HG02852 (cell line): ENCODE measurements around the gene KRTAP3-3.

Source experiments
- ATAC-seq: cut with Tn5 transposase; IDR thresholded peaks from one replicate; pipeline ENCODE4 v1.9.1; 2021; ENCODE audit warnings: mild to moderate bottlenecking, moderate library complexity; ENCODE audit not compliant: unreplicated experiment

KRTAP3-3 gene

DNA sequence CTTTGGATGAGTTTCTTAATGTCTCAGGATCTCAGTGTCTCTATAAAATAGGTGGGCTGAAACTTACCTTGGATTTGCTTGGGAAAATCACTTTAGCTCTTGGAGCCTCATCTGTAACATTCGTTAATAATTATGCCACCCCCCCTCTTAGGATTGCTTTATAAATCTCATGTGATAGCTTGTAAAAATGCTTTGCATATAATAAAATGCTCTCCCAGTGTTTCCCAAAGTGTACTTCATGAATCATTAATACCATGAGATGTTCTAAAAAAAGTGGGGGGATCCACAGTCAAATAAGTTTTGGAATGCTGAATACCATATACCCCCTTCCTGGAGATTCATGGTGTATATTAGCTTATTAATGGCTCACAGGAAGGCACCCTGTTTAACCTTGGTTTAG is 32.4 kb downstream of the KRTAP3-3 start:
- ATAC-seq = no peak

- ATAC-seq = no peak
Observed at GRCh38 chr17:40960144-40960543, 33.8 kb downstream of the KRTAP3-3 start.

GRCh38 chr17:40958086-40958953 is 35.6 kb downstream of the KRTAP3-3 start:
- ATAC-seq = no peak

DNA sequence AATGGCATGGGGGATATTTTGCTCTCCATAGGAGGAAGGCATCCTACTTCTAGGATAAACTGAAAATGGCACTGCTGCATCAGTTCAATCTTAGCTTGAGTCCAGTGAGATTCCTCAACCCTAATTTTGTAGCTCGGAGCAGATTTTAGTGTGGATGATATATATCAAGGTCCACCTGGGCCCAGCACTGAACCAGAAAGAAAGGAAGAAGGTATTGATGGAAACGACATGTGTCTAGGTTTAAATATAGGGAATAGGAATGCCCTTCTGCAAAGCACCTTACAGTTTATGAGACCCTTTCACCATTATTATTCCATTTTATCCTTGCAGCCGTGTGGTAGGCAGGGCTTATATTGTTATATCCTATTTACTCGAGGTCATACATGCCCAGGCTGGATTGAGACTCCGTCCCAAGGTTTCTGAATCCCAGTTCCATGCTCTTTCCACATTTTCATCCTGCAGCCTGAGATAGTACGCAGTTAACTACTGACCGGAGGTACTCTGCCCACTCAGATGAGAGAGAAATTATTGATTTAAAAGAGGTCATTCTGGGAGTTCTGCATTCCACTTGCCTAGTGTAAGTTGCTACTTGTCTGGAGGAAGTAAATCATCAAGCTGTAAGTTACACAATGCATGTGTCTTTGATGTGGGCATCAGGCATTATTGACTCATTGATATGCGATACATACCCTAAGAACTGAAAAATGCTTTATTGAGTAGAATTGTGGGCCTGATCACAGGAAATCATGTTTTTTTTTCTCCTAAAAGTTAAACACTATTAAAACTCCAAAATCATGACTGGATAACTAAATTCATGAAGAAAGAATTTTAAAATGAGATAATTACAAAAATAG is 37.3 kb downstream of the KRTAP3-3 start:
- ATAC-seq = no peak

GRCh38 chr17:40953881-40954280 is 40.1 kb downstream of the KRTAP3-3 start:
- no peak for ATAC-seq

- no peak for ATAC-seq
Observed at GRCh38 chr17:40952661-40953060, 41.3 kb downstream of the KRTAP3-3 start.

GRCh38 chr17:40952154-40952553 is 41.8 kb downstream of the KRTAP3-3 start:
- no peak for ATAC-seq

DNA sequence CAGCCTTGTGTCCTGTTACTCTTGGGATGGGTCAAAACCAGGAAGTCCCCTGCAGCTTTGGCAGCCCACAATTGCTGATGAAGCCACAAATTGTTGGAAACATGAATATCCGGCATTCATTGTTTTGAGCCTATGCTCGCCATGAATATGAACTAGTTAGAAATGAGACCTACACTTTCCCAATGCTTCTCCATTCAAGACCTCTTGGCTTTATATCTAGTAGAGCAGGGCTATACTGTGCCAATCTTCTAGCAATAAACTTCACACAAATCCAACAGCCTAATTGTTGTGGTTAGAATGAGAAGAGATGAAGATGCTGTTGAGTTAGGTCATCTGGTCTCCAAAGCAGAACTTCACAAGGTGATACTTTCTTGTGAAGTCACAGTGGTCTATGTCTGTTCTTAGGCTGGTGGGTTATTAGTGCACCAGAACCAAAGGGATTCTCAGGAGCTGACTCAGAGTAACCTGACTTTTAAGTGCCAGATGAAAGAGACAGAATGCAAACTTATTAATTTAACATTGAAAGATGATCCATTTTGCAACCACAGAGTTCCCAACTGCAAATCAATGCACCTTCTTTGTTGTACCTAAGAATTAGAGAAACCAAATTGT is 42.8 kb downstream of the KRTAP3-3 start:
- ATAC-seq = no peak

DNA sequence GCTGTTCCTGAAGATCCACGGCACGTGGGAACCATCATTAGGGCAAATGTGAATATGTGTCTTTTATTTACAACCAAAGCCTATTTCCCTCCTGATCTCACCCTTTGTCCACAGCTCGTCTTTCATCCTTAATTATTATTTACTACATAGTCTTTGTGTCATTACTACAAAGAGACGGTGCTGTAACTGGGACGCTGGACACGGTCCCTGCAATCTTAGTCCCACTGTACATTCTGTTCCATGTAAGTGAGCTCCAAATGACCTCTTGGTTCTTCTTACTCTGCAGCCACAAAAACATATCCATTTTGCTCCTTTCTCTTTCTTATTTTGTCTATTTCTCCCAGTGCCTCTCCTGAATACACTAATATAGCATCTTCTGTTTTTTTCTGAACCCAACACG is 43.8 kb downstream of the KRTAP3-3 start:
- ATAC-seq = no peak

DNA sequence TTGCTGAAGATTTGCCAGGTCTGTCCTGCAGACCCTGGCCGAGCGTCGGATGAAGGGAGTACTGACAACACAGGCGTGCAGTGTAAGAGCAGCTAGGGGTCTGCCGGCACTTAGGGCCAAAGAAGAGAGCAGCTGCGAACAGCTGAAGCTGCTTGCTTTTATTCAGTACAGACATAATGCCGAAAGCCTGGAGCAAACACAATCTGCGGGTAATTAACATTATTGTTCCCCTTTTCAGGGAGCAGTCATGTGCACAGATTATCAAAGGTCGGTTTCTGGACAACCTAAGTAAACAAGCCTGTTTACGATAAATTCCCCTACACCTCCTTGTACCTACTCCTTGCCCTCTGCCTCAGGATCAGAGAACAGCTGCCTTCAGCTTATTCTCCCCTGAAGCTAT is 44.5 kb downstream of the KRTAP3-3 start:
- no peak for ATAC-seq

GRCh38 chr17:40947929-40948328 is 46.0 kb downstream of the KRTAP3-3 start:
- no peak for ATAC-seq

DNA sequence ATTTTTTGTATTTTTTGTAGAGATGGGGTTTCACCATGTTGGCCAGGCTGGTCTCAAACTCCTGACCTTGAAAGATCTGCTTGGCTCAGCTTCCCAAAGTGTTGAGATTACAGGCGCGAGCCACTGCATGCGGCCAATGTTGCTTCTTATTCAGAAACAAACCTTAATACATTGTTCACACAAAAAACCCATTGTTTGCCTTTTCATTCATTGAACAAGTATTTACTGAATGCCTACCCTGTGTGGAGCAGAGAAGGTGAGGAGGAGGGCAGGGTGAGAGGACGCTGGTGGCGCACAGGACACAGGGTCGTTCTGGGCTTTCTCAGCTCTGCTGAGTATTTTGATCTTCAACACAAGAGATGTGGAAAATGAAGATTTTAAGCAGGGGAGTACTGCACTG is 48.5 kb downstream of the KRTAP3-3 start:
- ATAC-seq = no peak

DNA sequence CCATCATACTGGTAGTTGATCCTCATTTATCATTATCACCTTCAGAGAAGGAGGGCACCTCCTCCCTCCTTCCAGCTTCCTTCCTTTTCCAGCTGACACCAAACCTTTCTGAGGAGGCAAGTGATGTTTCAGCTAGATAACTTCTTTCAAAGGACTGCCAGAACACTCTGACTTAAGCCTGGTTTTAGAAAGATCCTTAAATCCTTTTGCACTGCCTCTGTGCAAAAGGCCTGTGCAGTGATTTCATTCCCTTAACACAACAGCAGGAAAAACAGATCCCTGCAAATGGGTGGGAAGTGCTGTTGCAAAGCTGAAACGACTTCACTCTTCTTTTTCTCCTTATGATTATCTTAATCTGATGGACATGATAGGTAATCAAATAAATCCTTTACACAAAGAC is 49.4 kb downstream of the KRTAP3-3 start:
- no peak for ATAC-seq
